Keratinocyte (primary cell): ENCODE measurements around the gene ADIPOR2. TPM values are rescaled to one million over a fixed set of nuclear protein-coding genes. Genes with fewer than 3 reads are reported as not detected.

Experiments
- DNase-seq: peaks from one replicate; pipeline ENCODE4 v3.0.0-alpha.2; 2011; ENCODE audit warnings: low read depth, missing footprints, low spot score
- FAIRE-seq: peaks from 2 replicates; lab custom pipeline; 2011; peaks lifted over from hg19 to GRCh38; lab: Jason Lieb, UNC
- H2AFZ ChIP-seq: 2 replicates; pipeline ENCODE4 v1.6.0; 2012; ENCODE audit warnings: low read length, control low read depth, inconsistent platforms; ENCODE audit not compliant: control insufficient read depth
- H3K27ac ChIP-seq: 2 replicates; pipeline ENCODE4 v1.5.1; 2011; ENCODE audit warnings: low read length; ENCODE audit not compliant: control insufficient read depth, insufficient read depth
- H3K27me3 ChIP-seq: 3 replicates; pipeline ENCODE4 v1.6.0; 2011; ENCODE audit warnings: low read length; ENCODE audit not compliant: control insufficient read depth, insufficient read depth; ENCODE audit errors: extremely low read depth
- H3K36me3 ChIP-seq, 2 experiments: 2 replicates in 1 of 2; 3 replicates in 1 of 2; pipeline ENCODE4 v1.5.1; 2011; ENCODE audit warnings: low read length in 2 of 2, mild to moderate bottlenecking in 1 of 2; ENCODE audit not compliant: control insufficient read depth in 2 of 2, insufficient read depth in 2 of 2; ENCODE audit errors: extremely low read depth in 1 of 2
- H3K4me1 ChIP-seq: 3 replicates; pipeline ENCODE4 v1.5.1; 2011; ENCODE audit warnings: low read length; ENCODE audit not compliant: control insufficient read depth, insufficient read depth; ENCODE audit errors: extremely low read depth
- H3K4me2 ChIP-seq: 3 replicates; pipeline ENCODE4 v1.6.0; 2011; ENCODE audit warnings: low read depth, low read length; ENCODE audit not compliant: control insufficient read depth, insufficient read depth; ENCODE audit errors: extremely low read depth
- H3K4me3 ChIP-seq, 3 experiments: fragments of 200-600 bp in 1 of 3; sonication (generic) in 1 of 3; 2 replicates in 2 of 3; 3 replicates in 1 of 3; pipeline ENCODE4 v1.5.1; 2011 to 2016; ENCODE audit warnings: low read length in 3 of 3, mild to moderate bottlenecking in 3 of 3, control low read depth in 2 of 3, inconsistent platforms in 1 of 3, low read depth in 1 of 3, mixed read lengths in 1 of 3, mixed run types in 1 of 3, moderate library complexity in 1 of 3; ENCODE audit not compliant: control insufficient read depth in 2 of 3, insufficient read depth in 2 of 3; ENCODE audit errors: extremely low read depth in 1 of 3
- H3K79me2 ChIP-seq: 2 replicates; pipeline ENCODE4 v1.6.0; 2012; ENCODE audit warnings: low read length; ENCODE audit not compliant: control insufficient read depth, insufficient read depth
- H3K9ac ChIP-seq: 3 replicates; pipeline ENCODE4 v1.6.0; 2011; ENCODE audit warnings: low read length; ENCODE audit not compliant: control insufficient read depth, insufficient read depth; ENCODE audit errors: extremely low read depth
- H3K9me1 ChIP-seq: 3 replicates; pipeline ENCODE4 v1.6.0; 2011; ENCODE audit warnings: low read length; ENCODE audit not compliant: control insufficient read depth, insufficient read depth; ENCODE audit errors: extremely low read depth
- H3K9me3 ChIP-seq: 2 replicates; pipeline ENCODE4 v1.5.1; 2012; ENCODE audit warnings: low read depth, low read length; ENCODE audit not compliant: control insufficient read depth
- H4K20me1 ChIP-seq: 3 replicates; pipeline ENCODE4 v1.6.0; 2011; ENCODE audit warnings: low read length; ENCODE audit not compliant: control insufficient read depth, insufficient read depth; ENCODE audit errors: extremely low read depth
- CTCF ChIP-seq, 3 experiments: IDR thresholded peaks in 1 of 3; conservative IDR thresholded peaks in 1 of 3; optimal IDR thresholded peaks in 1 of 3; 2 replicates in 2 of 3; 3 replicates in 1 of 3; pipeline versions ENCODE3 to v1.5.1; 2011; ENCODE audit warnings: low read length in 3 of 3, mild to moderate bottlenecking in 3 of 3, moderate library complexity in 2 of 3, control low read depth in 1 of 3, inconsistent platforms in 1 of 3; ENCODE audit not compliant: insufficient read depth in 2 of 3; ENCODE audit errors: extremely low read depth in 1 of 3
- EZH2 ChIP-seq: IDR thresholded peaks from one replicate; pipeline ENCODE4 v1.6.1; 2012; ENCODE audit warnings: inconsistent platforms, mild to moderate bottlenecking, low read length, moderate library complexity
- dilution Hi-C: fragments of 300-500 bp; cut with MboI; formaldehyde crosslinking; loops from one replicate; pipeline ENCODE4 v1.7.0; 2020; ENCODE audit warnings: low sequenced_read_pairs; ENCODE audit not compliant: extremely low pct_ligation_motif_present
- polyA plus RNA-seq, 5 experiments: library from polyadenylated mRNA; depleted of rRNA in 3 of 5; stranded (reverse) in 3 of 5; stranded (forward) in 1 of 5; unstranded in 1 of 5; fragments of >200 nt; gene quantifications; 1 replicate in 1 of 5; 2 replicates in 3 of 5; 3 replicates in 1 of 5; pipeline versions ENCODE4 v1.2.1 to v1.2.3, GENCODE V29; 2011 to 2012; ENCODE audit warnings: missing spikeins in 2 of 5, low read depth in 1 of 5, low replicate concordance in 1 of 5

Gene ADIPOR2
- polyA plus RNA-seq, 1 donor (not counting 4 experiments of a cell fraction or from before 2014, with no cell fraction given) = 59.4 TPM

GRCh38 chr12:1827826-1828805 lies 137.2 kb downstream of the ADIPOR2 start:
- Histone ChIP-seq H3K36me3 (no peaks in the 10 kb centered on the region), H3K27me3 (peaks cover 34% of the 10 kb centered on the region), H2AFZ (no peak overlapping the region), H3K79me2 (no peaks in the 10 kb centered on the region), H3K9me1 (no peaks in the 10 kb centered on the region), H4K20me1 (no peaks in the 10 kb centered on the region), H3K4me3 (no peak overlapping the region), H3K4me2 (no peak overlapping the region), H3K4me1 (no peaks in the 10 kb centered on the region), H3K27ac (no peak overlapping the region), H3K9me3 (no peaks in the 10 kb centered on the region), H3K9ac (no peak overlapping the region)
- FAIRE-seq (no peak), DNase-seq (no peak)
- no peak for TF ChIP-seq CTCF (optimal IDR thresholded peaks at IDR 0.05 in 1 of 3, IDR thresholded peaks at IDR 0.05 in 1 of 3, conservative IDR thresholded peaks at IDR 0.05 in 1 of 3; ENCODE audit: extremely low read depth in 1 of 3, insufficient read depth in 2 of 3, low read length in 3 of 3)
- no peak for TF ChIP-seq EZH2
- dilution Hi-C loops = no loop called here

GRCh38 chr12:1828856-1829255 lies 138.0 kb downstream of the ADIPOR2 start:
- Histone ChIP-seq H3K9me1 (no peaks in the 10 kb centered on the region), H3K4me1 (no peaks in the 10 kb centered on the region), H3K9ac (no peak overlapping the region), H3K79me2 (no peaks in the 10 kb centered on the region), H3K9me3 (no peaks in the 10 kb centered on the region), H4K20me1 (no peaks in the 10 kb centered on the region), H3K27me3 (peaks cover 34% of the 10 kb centered on the region), H3K36me3 (no peaks in the 10 kb centered on the region), H3K27ac (no peak overlapping the region), H2AFZ (no peak overlapping the region), H3K4me3 (no peak overlapping the region), H3K4me2 (no peak overlapping the region)
- dilution Hi-C loops = no loop called here
- FAIRE-seq (no peak), DNase-seq (no peak)
- TF ChIP-seq EZH2 (no peak), CTCF (optimal IDR thresholded peaks at IDR 0.05 in 1 of 3, IDR thresholded peaks at IDR 0.05 in 1 of 3, conservative IDR thresholded peaks at IDR 0.05 in 1 of 3; ENCODE audit: extremely low read depth in 1 of 3, insufficient read depth in 2 of 3, low read length in 3 of 3) (no peak)
